K562 (cell line): ENCODE data around the gene MEAK7. TPM values are rescaled to one million over a fixed set of nuclear protein-coding genes. Genes with fewer than 3 reads are reported as not detected.

Experiments used
- C11orf30 ChIP-seq: fragments of 450-650 bp; IDR thresholded peaks from 2 replicates; pipeline ENCODE4 v1.6.1; 2016; ENCODE audit warnings: low read depth, mild to moderate bottlenecking
- CHD1 ChIP-seq: fragments of 200-600 bp; sonication (generic); IDR thresholded peaks from one replicate; pipeline ENCODE4 v1.6.1; 2012; ENCODE audit warnings: mild to moderate bottlenecking, moderate library complexity, low read length, inconsistent platforms
- DPF2 ChIP-seq: fragments of 450-650 bp; IDR thresholded peaks from 2 replicates; pipeline ENCODE4 v1.6.1; 2016
- EGR1 ChIP-seq: fragments of 450-650 bp; conservative IDR thresholded peaks from 2 replicates; pipeline ENCODE4 v1.6.1; 2017; ENCODE audit warnings: mild to moderate bottlenecking
- ELF2 ChIP-seq: fragments of 250-450 bp; sonication (Bioruptor Pico); IDR thresholded peaks from 2 replicates; pipeline ENCODE4 v1.5.0; 2021; ENCODE audit warnings: mild to moderate bottlenecking
- ETV1 ChIP-seq: fragments of 450-650 bp; conservative IDR thresholded peaks from 2 replicates; pipeline ENCODE4 v1.6.1; 2016; ENCODE audit warnings: missing genetic modification characterization, control low read depth, low read depth, missing compliant biosample characterization
- FOS ChIP-seq: IDR thresholded peaks from 3 replicates; pipeline ENCODE4 v1.6.1; 2011; ENCODE audit not compliant: insufficient read length; ENCODE audit errors: extremely low read depth
- FOSL1 ChIP-seq: fragments of 200-800 bp; sonication (Bioruptor generic); conservative IDR thresholded peaks from 2 replicates; pipeline ENCODE4 v1.6.1; 2016; ENCODE audit warnings: missing genetic modification characterization, missing compliant biosample characterization
- JUN ChIP-seq, 2 experiments: sonication (generic) in 1 of 2; formaldehyde crosslinking in 1 of 2; IDR thresholded peaks; 2 replicates each; pipeline versions ENCODE4 v1.6.1 to v1.8.0; 2012 to 2022; ENCODE audit warnings: borderline replicate concordance in 2 of 2, mild to moderate bottlenecking in 2 of 2, improper control_type of control experiment in 1 of 2, low read depth in 1 of 2, low read length in 1 of 2, missing genetic modification reagents in 1 of 2
- MAZ ChIP-seq, 2 experiments: fragments of 450-650 bp in 1 of 2; sonication (generic) in 1 of 2; formaldehyde crosslinking; IDR thresholded peaks in 1 of 2; conservative IDR thresholded peaks in 1 of 2; 2 replicates each; pipeline versions ENCODE4 v1.4.0 to v1.5.0; 2020; ENCODE audit warnings: mild to moderate bottlenecking in 1 of 2, missing genetic modification reagents in 1 of 2
- MNT ChIP-seq, 2 experiments: fragments of 450-650 bp; conservative IDR thresholded peaks; 2 replicates each; pipeline ENCODE4 v1.6.1; 2017; ENCODE audit warnings: mild to moderate bottlenecking in 2 of 2, moderate library complexity in 2 of 2
- NFIC ChIP-seq: fragments of 450-650 bp; IDR thresholded peaks from 2 replicates; pipeline ENCODE4 v1.6.1; 2017; ENCODE audit warnings: mild to moderate bottlenecking, inconsistent platforms
- NRF1 ChIP-seq, 2 experiments: fragments of 450-650 bp; IDR thresholded peaks in 1 of 2; conservative IDR thresholded peaks in 1 of 2; 2 replicates each; pipeline ENCODE4 v1.6.1; 2014; ENCODE audit warnings: mild to moderate bottlenecking in 2 of 2
- PRMT5 ChIP-seq: sonication (generic); formaldehyde crosslinking; IDR thresholded peaks from 2 replicates; pipeline ENCODE4 v1.5.0; 2020; ENCODE audit warnings: missing genetic modification reagents
- PRPF4 ChIP-seq: fragments of 200-400 bp; formaldehyde crosslinking; IDR thresholded peaks from one replicate; pipeline ENCODE4 v1.6.1; 2017; ENCODE audit warnings: low read length, low read depth, mild to moderate bottlenecking; ENCODE audit not compliant: insufficient read depth, poor library complexity, severe bottlenecking
- RBM17 ChIP-seq: fragments of 200-400 bp; formaldehyde crosslinking; IDR thresholded peaks from 2 replicates; pipeline ENCODE4 v1.6.1; 2017; ENCODE audit warnings: low read depth, mild to moderate bottlenecking, low read length, borderline replicate concordance
- SMARCE1 ChIP-seq: fragments of 450-650 bp; IDR thresholded peaks from 2 replicates; pipeline ENCODE4 v1.7.1; 2016; ENCODE audit warnings: mild to moderate bottlenecking
- SRSF3 ChIP-seq: fragments of 200-400 bp; formaldehyde crosslinking; IDR thresholded peaks from 2 replicates; pipeline ENCODE4 v1.6.1; 2016; ENCODE audit warnings: mild to moderate bottlenecking, low read length, moderate library complexity; ENCODE audit not compliant: insufficient read depth
- TCF15 ChIP-seq: fragments of 250-450 bp; sonication (Bioruptor Pico); IDR thresholded peaks from 2 replicates; pipeline ENCODE4 v1.8.0; 2022; ENCODE audit warnings: moderate library complexity, mild to moderate bottlenecking, inconsistent platforms
- ZNF431 ChIP-seq: sonication (generic); formaldehyde crosslinking; IDR thresholded peaks from 2 replicates; pipeline ENCODE4 v1.8.0; 2022; ENCODE audit warnings: mild to moderate bottlenecking, missing genetic modification reagents
- polyA plus RNA-seq, 8 experiments: library from polyadenylated mRNA; depleted of rRNA in 4 of 8; stranded (reverse) in 5 of 8; unstranded in 3 of 8; fragments of >200 nt; fragmentation: Nextera tagmentation in 2 of 8; fragmentation: Illumina TruSeq in 1 of 8; extraction: Ambion mirVana in 2 of 8; extraction: Trizol in 1 of 8; gene quantifications; 2 replicates each; pipeline versions ENCODE4 v1.2.1 to v1.2.3, GENCODE V29; 2011 to 2014; ENCODE audit warnings: inconsistent platforms in 1 of 8, missing spikeins in 1 of 8
- total RNA-seq, 7 experiments: library from RNA; depleted of rRNA in 6 of 7; stranded (reverse); fragments of >200 nt in 6 of 7; fragmentation: Illumina TruSeq in 2 of 7; extraction: Trizol in 2 of 7; gene quantifications; 2 replicates each; pipeline versions ENCODE4 v1.2.1 to v1.2.3, GENCODE V29; 2011 to 2021; ENCODE audit warnings: low replicate concordance in 1 of 7
- TF ChIP-seq, protein P1 (sequence below): fragments of 250-450 bp; sonication (Bioruptor Pico); IDR thresholded peaks from 2 replicates; pipeline ENCODE4 v1.5.0; 2021

The MEAK7 gene
- total and polyA plus RNA-seq, 9 of the 15 experiments (the other 6 are each of a cell fraction or from before 2014, with no cell fraction given) = 1.4 to 14.5 (median 6.3) TPM

- TF ChIP-seq SMARCE1 (peak; percentile 33; the same call in 1 of the 2 replicates), NRF1 (conservative IDR thresholded peaks at IDR 0.05 in 1 of 2, IDR thresholded peaks at IDR 0.05 in 1 of 2) (peak; percentile 63), JUN (IDR thresholded peaks at IDR 0.05; ENCODE audit: borderline replicate concordance, low read depth, low read length) (0 out of 2 replicates have a peak, but pooled peaks have one; percentile 29), JUN (CRISPR knock-in tag; IDR thresholded peaks at IDR 0.05; ENCODE audit: borderline replicate concordance) (no peak), DPF2 (peak; percentile 68), EGR1 (peak; percentile 33; the same call in 1 of the 2 replicates), ETV1 (tag) (no peak), FOS (no peak), CHD1 (no peak), C11orf30 (peak; percentile 39; the same call in 1 of the 2 replicates), MNT (conservative IDR thresholded peaks at IDR 0.05) (peak; percentile 29 to 46; a peak in 2 of 4 replicates), SRSF3 (no peak), MAZ (CRISPR knock-in tag; conservative IDR thresholded peaks at IDR 0.05 in 1 of 2, IDR thresholded peaks at IDR 0.05 in 1 of 2) (0 out of 4 replicates have a peak, but pooled peaks of 1 of the 2 experiments have one; percentile 31), RBM17 (no peak), PRPF4 (no peak), ELF2 (CRISPR knock-in tag) (no peak), NFIC (no peak), PRMT5 (no peak), ZNF431 (no peak), FOSL1 (tag) (peak; percentile 68), TCF15 (CRISPR knock-in tag) (no peak)
- TF ChIP-seq, protein P1, sequence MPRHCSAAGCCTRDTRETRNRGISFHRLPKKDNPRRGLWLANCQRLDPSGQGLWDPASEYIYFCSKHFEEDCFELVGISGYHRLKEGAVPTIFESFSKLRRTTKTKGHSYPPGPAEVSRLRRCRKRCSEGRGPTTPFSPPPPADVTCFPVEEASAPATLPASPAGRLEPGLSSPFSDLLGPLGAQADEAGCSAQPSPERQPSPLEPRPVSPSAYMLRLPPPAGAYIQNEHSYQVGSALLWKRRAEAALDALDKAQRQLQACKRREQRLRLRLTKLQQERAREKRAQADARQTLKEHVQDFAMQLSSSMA = no peak
Observed at GRCh38 chr16:84548971-84549844, 44.7 kb upstream of the MEAK7 start (continued).
